Measurements from ENCODE around the gene BLOC1S6.
"Not testable (repeated sequence)": the region's sequence is repeated elsewhere in the genome, so short reads cannot be mapped to it uniquely, and the experiment has no call there.

BLOC1S6 gene

GRCh38 chr15:45637552-45638033, 50.4 kb downstream of the BLOC1S6 start:
- peak in 1 of 2 donors; percentile 8 for DNase-seq (ENCODE audit: low read depth in 2 of 2, low spot score in 1 of 2)

GRCh38 chr15:45640616-45641015, 53.4 kb downstream of the BLOC1S6 start:
- DNase-seq (ENCODE audit: low read depth in 2 of 2, low spot score in 1 of 2) = no peak

GRCh38 chr15:45641374-45641781, 54.2 kb downstream of the BLOC1S6 start:
- DNase-seq (ENCODE audit: low read depth in 2 of 2, low spot score in 1 of 2) = no peak

- no peak for DNase-seq (ENCODE audit: low read depth in 2 of 2, low spot score in 1 of 2)
Observed at GRCh38 chr15:45641999-45642932, 55.1 kb downstream of the BLOC1S6 start.

- no peak for DNase-seq (ENCODE audit: low read depth in 2 of 2, low spot score in 1 of 2)
Observed at GRCh38 chr15:45644437-45644836, 57.3 kb downstream of the BLOC1S6 start.

- DNase-seq (ENCODE audit: low read depth in 2 of 2, low spot score in 1 of 2) = no peak
Observed at GRCh38 chr15:45645026-45645980, 58.1 kb downstream of the BLOC1S6 start.

GRCh38 chr15:45646220-45646619, 59.0 kb downstream of the BLOC1S6 start:
- no peak for DNase-seq (ENCODE audit: low read depth in 2 of 2, low spot score in 1 of 2)

GRCh38 chr15:45647828-45648227, 60.6 kb downstream of the BLOC1S6 start:
- no peak for DNase-seq (ENCODE audit: low read depth in 2 of 2, low spot score in 1 of 2)

- no peak for DNase-seq (ENCODE audit: low read depth in 2 of 2, low spot score in 1 of 2)
Observed at GRCh38 chr15:45648521-45649200, 61.5 kb downstream of the BLOC1S6 start.

GRCh38 chr15:45650007-45650406, 62.8 kb downstream of the BLOC1S6 start:
- DNase-seq (ENCODE audit: low read depth in 2 of 2, low spot score in 1 of 2) = not testable (repeated sequence)

- DNase-seq (ENCODE audit: low read depth in 2 of 2, low spot score in 1 of 2) = no peak
Observed at GRCh38 chr15:45650889-45651525, 63.8 kb downstream of the BLOC1S6 start.

- DNase-seq (ENCODE audit: low read depth in 2 of 2, low spot score in 1 of 2) = no peak
Observed at GRCh38 chr15:45653702-45654424, 66.7 kb downstream of the BLOC1S6 start.

- no peak for DNase-seq (ENCODE audit: low read depth in 2 of 2, low spot score in 1 of 2)
Observed at GRCh38 chr15:45654749-45655148, 67.6 kb downstream of the BLOC1S6 start.

- no peak for DNase-seq (ENCODE audit: low read depth in 2 of 2, low spot score in 1 of 2)
Observed at GRCh38 chr15:45657254-45657653, 70.1 kb downstream of the BLOC1S6 start.

- no peak for DNase-seq (ENCODE audit: low read depth in 2 of 2, low spot score in 1 of 2)
Observed at GRCh38 chr15:45657764-45658545, 70.8 kb downstream of the BLOC1S6 start.

Data from stimulated activated CD8-positive, alpha-beta memory T cell treated with anti-CD3 and anti-CD28 coated beads, Interleukin-4, amount 100 ng/mL, for 1 hour (primary cell).